Measurements from ENCODE around the gene ASPSCR1.

- TF ChIP-seq, protein P1, sequence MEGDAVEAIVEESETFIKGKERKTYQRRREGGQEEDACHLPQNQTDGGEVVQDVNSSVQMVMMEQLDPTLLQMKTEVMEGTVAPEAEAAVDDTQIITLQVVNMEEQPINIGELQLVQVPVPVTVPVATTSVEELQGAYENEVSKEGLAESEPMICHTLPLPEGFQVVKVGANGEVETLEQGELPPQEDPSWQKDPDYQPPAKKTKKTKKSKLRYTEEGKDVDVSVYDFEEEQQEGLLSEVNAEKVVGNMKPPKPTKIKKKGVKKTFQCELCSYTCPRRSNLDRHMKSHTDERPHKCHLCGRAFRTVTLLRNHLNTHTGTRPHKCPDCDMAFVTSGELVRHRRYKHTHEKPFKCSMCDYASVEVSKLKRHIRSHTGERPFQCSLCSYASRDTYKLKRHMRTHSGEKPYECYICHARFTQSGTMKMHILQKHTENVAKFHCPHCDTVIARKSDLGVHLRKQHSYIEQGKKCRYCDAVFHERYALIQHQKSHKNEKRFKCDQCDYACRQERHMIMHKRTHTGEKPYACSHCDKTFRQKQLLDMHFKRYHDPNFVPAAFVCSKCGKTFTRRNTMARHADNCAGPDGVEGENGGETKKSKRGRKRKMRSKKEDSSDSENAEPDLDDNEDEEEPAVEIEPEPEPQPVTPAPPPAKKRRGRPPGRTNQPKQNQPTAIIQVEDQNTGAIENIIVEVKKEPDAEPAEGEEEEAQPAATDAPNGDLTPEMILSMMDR (IDR thresholded peaks at IDR 0.05; ENCODE audit: insufficient read depth, low read length, poor library complexity, severe bottlenecking) = no peak
- TF ChIP-seq EZH2phosphoT487 (conservative IDR thresholded peaks at IDR 0.05; ENCODE audit: low read length) = no peak
Observed at GRCh38 chr17:81976332-81977210, 858 bp upstream of the ASPSCR1 start.

Data from SU-DHL-6 (cell line).